GM12875 (cell line): ENCODE data around the gene USH2A.

Experiments used
- H3K4me3 ChIP-seq: one replicate; pipeline ENCODE4 v1.5.1; 2011; ENCODE audit warnings: low read depth, low read length, control low read depth
- CTCF ChIP-seq: IDR thresholded peaks from 2 replicates; pipeline ENCODE4 v1.5.1; 2011; ENCODE audit warnings: low read depth, mild to moderate bottlenecking, control low read depth, inconsistent platforms, low read length, moderate library complexity, borderline replicate concordance; ENCODE audit not compliant: insufficient read depth

USH2A gene

GRCh38 chr1:216457356-216457755, 34.1 kb upstream of the USH2A start:
- TF ChIP-seq CTCF = no peak
- H3K4me3 ChIP-seq = no peak overlapping the region

- no peak overlapping the region for H3K4me3 ChIP-seq
- TF ChIP-seq CTCF = no peak
Measured at GRCh38 chr1:216456682-216457081, 33.4 kb upstream of the USH2A start.

GRCh38 chr1:216453777-216454176, 30.5 kb upstream of the USH2A start:
- TF ChIP-seq CTCF = no peak
- H3K4me3 ChIP-seq = no peak overlapping the region

GRCh38 chr1:216450227-216450626, 27.0 kb upstream of the USH2A start:
- H3K4me3 ChIP-seq = no peak overlapping the region
- no peak for TF ChIP-seq CTCF

- H3K4me3 ChIP-seq = no peak overlapping the region
- no peak for TF ChIP-seq CTCF
Measured at GRCh38 chr1:216448011-216448510, 24.8 kb upstream of the USH2A start.

GRCh38 chr1:216437603-216438002, 14.4 kb upstream of the USH2A start:
- TF ChIP-seq CTCF = no peak
- no peak overlapping the region for H3K4me3 ChIP-seq

- TF ChIP-seq CTCF = no peak
Measured at GRCh38 chr1:216434232-216434631, 11.0 kb upstream of the USH2A start.

More at GRCh38 chr1:216434232-216434631, 11.0 kb upstream of the USH2A start:
- H3K4me3 ChIP-seq = no peak overlapping the region
